Right lobe of liver (tissue), 4 donors: ENCODE data around the gene SUGCT.

Experiments
- CTCF ChIP-seq, 4 donors: fragments of 200-600 bp in 3 of 4; fragments of 450-650 bp in 1 of 4; IDR thresholded peaks; one replicate each; pipeline versions ENCODE4 v1.5.1 to v1.8.0; 2016 to 2022; ENCODE audit warnings: antibody characterized with exemption in 4 of 4, mild to moderate bottlenecking in 2 of 4
- POLR2A ChIP-seq: fragments of 450-650 bp; IDR thresholded peaks from one replicate; pipeline ENCODE4 v1.6.1; 2017; ENCODE audit warnings: antibody characterized with exemption, mild to moderate bottlenecking
- donor health status: DM: no; HTN: no; CAD: no.
- donor health status: DM: no; HTN: no; CAD: no.
- donor health status: DM: no; HTN: yes; CAD: no.

DNA sequence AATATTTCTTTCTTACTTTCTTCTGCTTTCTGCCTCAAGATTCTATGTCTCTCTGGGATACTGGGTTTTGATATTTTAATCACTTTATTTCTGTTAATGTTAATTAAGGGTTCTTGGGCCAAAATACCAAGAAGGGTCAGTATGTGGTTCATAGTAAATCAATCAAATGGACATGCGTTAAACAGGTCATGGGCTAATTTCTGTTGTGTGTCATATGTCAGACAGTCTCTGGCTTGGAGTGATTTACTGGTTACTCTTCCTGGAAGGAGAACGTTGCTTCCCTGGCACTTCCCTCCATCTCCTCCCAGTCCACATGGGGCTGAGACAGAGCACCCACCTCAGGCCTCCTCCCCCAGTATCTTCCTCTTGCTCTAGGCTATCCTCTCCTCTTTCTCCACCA lies 489.1 kb downstream of the SUGCT start:
- TF ChIP-seq CTCF (IDR thresholded peaks at IDR 0.05) (no peak), POLR2A (no peak)
